ENCODE data around the gene SHOX. TPM values are rescaled to one million over a fixed set of nuclear protein-coding genes. Genes with fewer than 3 reads are reported as not detected.
"Not testable (repeated sequence)": the region's sequence is repeated elsewhere in the genome, so short reads cannot be mapped to it uniquely, and the experiment has no call there.

Gene SHOX
- total RNA-seq, 2 donors from 2014 or later = 0.11 to 0.12 TPM

DNA sequence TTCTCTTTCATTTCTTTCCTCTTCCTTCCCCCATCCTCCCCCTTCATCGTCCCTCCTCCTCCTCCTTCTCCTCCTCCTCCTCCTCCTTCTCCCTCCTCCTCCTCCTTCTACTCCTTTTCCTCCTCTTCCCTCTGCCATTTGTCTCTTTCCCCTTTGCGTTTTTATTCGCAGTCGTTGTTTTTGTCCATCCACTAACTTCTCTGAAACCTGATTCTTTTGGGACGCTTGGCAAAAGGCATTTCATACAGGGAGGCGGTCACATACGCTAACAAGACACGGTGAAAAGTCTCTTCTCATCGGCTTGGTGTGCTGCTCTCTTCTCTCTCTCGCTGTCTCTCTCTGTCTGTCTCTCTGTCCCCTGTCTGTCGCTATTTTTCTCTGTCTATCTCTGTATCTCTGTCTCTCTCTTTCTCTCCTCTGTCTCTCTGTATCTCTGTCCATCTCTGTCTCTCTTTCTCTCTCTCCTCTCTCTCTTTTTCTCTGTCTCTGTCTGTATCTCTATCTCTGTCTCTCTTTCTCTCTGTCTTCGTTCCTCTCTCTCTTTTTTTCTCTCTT lies 5.4 kb upstream of the SHOX start:
- H3K4me3 ChIP-seq = no peak overlapping the region
- no peaks in the 10 kb centered on the region for H3K36me3 ChIP-seq
- no peaks in the 10 kb centered on the region for H3K9me3 ChIP-seq
- H3K27ac ChIP-seq = no peak overlapping the region
- TF ChIP-seq, protein P1, sequence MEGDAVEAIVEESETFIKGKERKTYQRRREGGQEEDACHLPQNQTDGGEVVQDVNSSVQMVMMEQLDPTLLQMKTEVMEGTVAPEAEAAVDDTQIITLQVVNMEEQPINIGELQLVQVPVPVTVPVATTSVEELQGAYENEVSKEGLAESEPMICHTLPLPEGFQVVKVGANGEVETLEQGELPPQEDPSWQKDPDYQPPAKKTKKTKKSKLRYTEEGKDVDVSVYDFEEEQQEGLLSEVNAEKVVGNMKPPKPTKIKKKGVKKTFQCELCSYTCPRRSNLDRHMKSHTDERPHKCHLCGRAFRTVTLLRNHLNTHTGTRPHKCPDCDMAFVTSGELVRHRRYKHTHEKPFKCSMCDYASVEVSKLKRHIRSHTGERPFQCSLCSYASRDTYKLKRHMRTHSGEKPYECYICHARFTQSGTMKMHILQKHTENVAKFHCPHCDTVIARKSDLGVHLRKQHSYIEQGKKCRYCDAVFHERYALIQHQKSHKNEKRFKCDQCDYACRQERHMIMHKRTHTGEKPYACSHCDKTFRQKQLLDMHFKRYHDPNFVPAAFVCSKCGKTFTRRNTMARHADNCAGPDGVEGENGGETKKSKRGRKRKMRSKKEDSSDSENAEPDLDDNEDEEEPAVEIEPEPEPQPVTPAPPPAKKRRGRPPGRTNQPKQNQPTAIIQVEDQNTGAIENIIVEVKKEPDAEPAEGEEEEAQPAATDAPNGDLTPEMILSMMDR (IDR thresholded peaks at IDR 0.05) = no peak
- intact Hi-C loops (cut with DNase I) = no loop called here
- H3K27me3 ChIP-seq = peaks cover 14% of the 10 kb centered on the region
- no peak overlapping the region for H3K9ac ChIP-seq (ENCODE audit: low read depth in 2 of 2, low read length in 2 of 2)
- H3K4me1 ChIP-seq = no peaks in the 10 kb centered on the region
- DNase-seq = no peak

DNA sequence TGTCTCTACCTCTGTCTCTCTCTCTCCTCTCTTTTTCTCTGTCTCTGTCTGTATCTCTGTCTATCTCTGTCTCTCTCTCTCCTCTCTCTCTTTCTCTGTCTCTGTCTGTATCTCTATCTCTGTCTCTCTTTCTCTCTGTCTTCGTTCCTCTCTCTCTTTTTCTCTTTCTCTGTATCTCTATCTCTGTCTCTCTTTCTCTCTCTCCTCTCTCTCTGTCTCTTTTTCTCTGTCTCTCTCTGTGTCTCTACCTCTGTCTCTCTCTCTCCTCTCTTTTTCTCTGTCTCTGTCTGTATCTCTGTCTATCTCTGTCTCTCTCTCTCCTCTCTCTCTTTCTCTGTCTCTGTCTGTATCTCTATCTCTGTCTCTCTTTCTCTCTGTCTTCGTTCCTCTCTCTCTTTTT lies 4.5 kb upstream of the SHOX start:
- H3K9ac ChIP-seq (ENCODE audit: low read depth in 2 of 2, low read length in 2 of 2); DNase-seq; intact Hi-C loops (cut with DNase I); H3K4me1 ChIP-seq; H3K36me3 ChIP-seq; H3K4me3 ChIP-seq; H3K27ac ChIP-seq; H3K9me3 ChIP-seq: not testable (repeated sequence)
- H3K27me3 ChIP-seq = peaks cover 23% of the 10 kb centered on the region

DNA sequence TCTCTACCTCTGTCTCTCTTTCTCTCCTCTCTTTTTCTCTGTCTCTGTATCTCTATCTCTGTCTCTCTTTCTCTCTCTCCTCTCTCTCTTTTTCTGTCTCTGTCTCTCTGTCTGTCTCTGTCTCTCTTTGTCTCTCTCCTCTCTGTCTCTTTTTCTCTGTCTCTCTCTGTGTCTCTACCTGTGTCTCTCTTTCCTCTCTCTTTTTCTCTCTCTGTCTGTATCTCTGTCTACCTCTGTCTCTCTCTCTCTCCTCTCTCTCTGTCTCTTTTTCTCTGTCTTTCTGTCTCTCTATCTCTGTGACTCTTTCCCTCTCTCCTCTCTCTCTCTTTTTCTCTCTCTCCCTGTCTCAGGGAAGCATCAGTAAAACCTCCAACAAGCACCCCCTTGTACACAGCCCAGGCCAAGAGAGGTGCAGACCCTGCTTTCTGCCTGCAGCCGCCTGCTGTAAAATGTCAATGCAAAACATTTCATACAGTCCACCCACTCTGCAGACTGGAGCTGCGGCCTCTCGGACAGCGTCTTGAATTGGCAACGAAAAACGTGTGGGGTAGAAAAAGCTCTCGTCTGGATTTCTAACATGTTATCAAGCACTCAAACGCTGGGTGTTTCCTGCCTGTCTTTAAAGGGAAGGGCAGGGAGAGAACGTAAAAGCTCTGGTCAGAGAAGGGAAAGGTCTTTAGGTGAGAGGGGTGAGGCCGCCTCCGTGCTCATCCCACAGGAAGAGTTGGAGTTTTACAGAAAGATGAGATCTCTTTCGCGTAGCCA lies 3.7 kb upstream of the SHOX start:
- H3K9me3 ChIP-seq = no peaks in the 10 kb centered on the region
- H3K4me1 ChIP-seq = no peaks in the 10 kb centered on the region
- H3K9ac ChIP-seq (ENCODE audit: low read depth in 2 of 2, low read length in 2 of 2) = no peak overlapping the region
- TF ChIP-seq, protein P1 (IDR thresholded peaks at IDR 0.05) = no peak
- no peak overlapping the region for H3K27ac ChIP-seq
- H3K4me3 ChIP-seq = no peak overlapping the region
- no peaks in the 10 kb centered on the region for H3K36me3 ChIP-seq
- H3K27me3 ChIP-seq = peaks cover 29% of the 10 kb centered on the region
- no peak for DNase-seq
- intact Hi-C loops (cut with DNase I) = no loop called here

DNA sequence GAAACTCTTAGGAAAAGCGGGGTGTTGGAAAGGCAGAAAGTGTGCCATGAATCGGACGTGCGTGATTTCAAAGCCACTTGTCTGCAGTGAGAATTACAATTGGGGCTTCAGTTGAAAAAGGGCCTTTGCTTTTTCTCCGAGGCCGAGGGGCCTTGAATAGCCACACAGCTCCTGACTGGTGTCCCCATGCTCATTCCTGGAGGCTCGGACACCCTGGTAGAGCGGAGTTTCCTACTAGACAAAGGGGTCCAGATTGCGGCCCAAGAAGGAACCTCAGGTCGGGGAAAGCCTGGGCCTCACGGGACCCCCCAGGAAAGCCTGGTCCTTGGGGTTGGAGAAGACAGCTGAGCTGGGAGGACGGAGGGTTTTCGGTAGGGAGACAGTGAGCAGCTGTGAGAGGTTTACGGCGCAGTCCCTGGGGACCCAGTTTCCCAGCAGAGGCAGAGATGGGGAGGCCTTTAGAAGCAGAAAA lies 3.0 kb upstream of the SHOX start:
- Histone ChIP-seq H3K9ac (ENCODE audit: low read depth in 2 of 2, low read length in 2 of 2) (no peak overlapping the region), H3K36me3 (no peaks in the 10 kb centered on the region), H3K27ac (no peak overlapping the region), H3K4me3 (no peak overlapping the region), H3K9me3 (no peaks in the 10 kb centered on the region), H3K4me1 (no peaks in the 10 kb centered on the region), H3K27me3 (peaks cover 35% of the 10 kb centered on the region)
- no peak for DNase-seq
- TF ChIP-seq, protein P1 (IDR thresholded peaks at IDR 0.05) = no peak
- intact Hi-C loops (cut with DNase I) = no loop called here

DNA sequence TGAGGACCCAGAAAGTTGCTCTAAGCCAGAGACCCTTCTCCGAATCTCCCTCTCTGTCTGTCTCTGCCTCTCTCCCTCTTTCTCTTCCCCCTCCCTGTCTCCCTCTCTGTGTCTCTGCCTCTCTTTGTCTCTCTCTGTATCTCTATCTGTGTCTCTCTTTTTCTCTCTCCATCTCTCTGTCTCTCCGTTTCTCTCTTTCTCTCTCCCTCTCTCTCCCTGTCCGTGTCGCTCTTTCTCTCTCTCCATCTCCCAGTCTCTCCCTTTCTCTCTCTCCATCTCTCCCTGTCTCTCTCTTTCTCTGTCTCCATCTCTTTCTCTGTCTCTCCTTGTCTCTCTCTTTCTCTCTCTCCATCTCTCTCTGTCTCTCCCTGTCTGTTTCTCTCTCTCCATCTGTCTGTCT lies 2.6 kb upstream of the SHOX start:
- Histone ChIP-seq H3K27ac (no peak overlapping the region), H3K4me1 (no peaks in the 10 kb centered on the region), H3K9me3 (no peaks in the 10 kb centered on the region), H3K4me3 (no peak overlapping the region), H3K27me3 (peaks cover 39% of the 10 kb centered on the region), H3K9ac (ENCODE audit: low read depth in 2 of 2, low read length in 2 of 2) (no peak overlapping the region), H3K36me3 (no peaks in the 10 kb centered on the region)
- TF ChIP-seq, protein P1 (IDR thresholded peaks at IDR 0.05) = no peak
- intact Hi-C loops (cut with DNase I) = no loop called here
- no peak for DNase-seq

Measured in colonic mucosa (tissue), 4 donors.